Bronchial epithelial cell (primary cell): ENCODE measurements around the gene UBE2I. TPM values are rescaled to one million over a fixed set of nuclear protein-coding genes. Genes with fewer than 3 reads are reported as not detected.

Experiments used
- DNase-seq: peaks from one replicate; pipeline ENCODE4 v3.0.0-alpha.2; 2010; ENCODE audit warnings: low read depth
- FAIRE-seq: peaks from 2 replicates; lab custom pipeline; 2011; peaks lifted over from hg19 to GRCh38; lab: Jason Lieb, UNC
- H3K27me3 ChIP-seq: 2 replicates; pipeline ENCODE4 v1.5.1; 2011; ENCODE audit warnings: low read length; ENCODE audit not compliant: control insufficient read depth, insufficient read depth
- H3K36me3 ChIP-seq: 2 replicates; pipeline ENCODE4 v1.5.1; 2011; ENCODE audit warnings: low read length; ENCODE audit not compliant: control insufficient read depth, insufficient read depth
- H3K4me3 ChIP-seq: 2 replicates; pipeline ENCODE4 v1.5.1; 2011; ENCODE audit warnings: mild to moderate bottlenecking, low read depth, low read length, control low read depth
- CTCF ChIP-seq: IDR thresholded peaks from 2 replicates; pipeline ENCODE4 v1.5.1; 2011; ENCODE audit warnings: mild to moderate bottlenecking, moderate library complexity, low read length, control low read depth, inconsistent platforms; ENCODE audit not compliant: insufficient read depth, severe bottlenecking
- total RNA-seq: library from RNA; depleted of rRNA; stranded (reverse); fragments of >200 nt; gene quantifications from 2 replicates; pipeline ENCODE4 v1.2.1, GENCODE V29; 2014

Gene UBE2I
- total RNA-seq, 1 donor from 2014 or later, result 49.8 TPM

GRCh38 chr16:1349351-1349750 is 39.9 kb downstream of the UBE2I start:
- Histone ChIP-seq H3K36me3 (peaks cover 10% of the 10 kb centered on the region), H3K4me3 (no peak overlapping the region), H3K27me3 (no peaks in the 10 kb centered on the region)
- DNase-seq (no peak), FAIRE-seq (no peak)
- no peak for TF ChIP-seq CTCF

GRCh38 chr16:1349951-1350350 is 40.5 kb downstream of the UBE2I start:
- no peak for FAIRE-seq
- no peak for TF ChIP-seq CTCF
- Histone ChIP-seq H3K36me3 (peaks cover 10% of the 10 kb centered on the region), H3K4me3 (no peak overlapping the region), H3K27me3 (no peaks in the 10 kb centered on the region)
- DNase-seq, result no peak

- no peak for DNase-seq
- H3K4me3 ChIP-seq, result peak overlapping the region; percentile 93
- H3K36me3 ChIP-seq, result peaks cover 10% of the 10 kb centered on the region
These were observed 41.3 kb downstream of the UBE2I start for GRCh38 chr16:1350691-1351090.

GRCh38 chr16:1351215-1351581 is 41.8 kb downstream of the UBE2I start:
- no peak for DNase-seq
- Histone ChIP-seq H3K4me3 (peak overlapping the region; percentile 93), H3K27me3 (no peaks in the 10 kb centered on the region), H3K36me3 (peaks cover 10% of the 10 kb centered on the region)
- no peak for FAIRE-seq
- TF ChIP-seq CTCF, result no peak

More at GRCh38 chr16:1350691-1351090, 41.3 kb downstream of the UBE2I start:
- no peaks in the 10 kb centered on the region for H3K27me3 ChIP-seq
- no peak for TF ChIP-seq CTCF
- FAIRE-seq, result no peak

- no peak for FAIRE-seq
- TF ChIP-seq CTCF, result no peak
These were observed 42.3 kb downstream of the UBE2I start, which contains the start of the genes GNPTG and TSR3 for GRCh38 chr16:1351582-1352362. Gene GNPTG, plus strand, starts transcription at chr16:1351931. Its CDS starts 35 bp downstream, at chr16:1351966. Gene TSR3, minus strand, starts transcription at chr16:1351878. Its CDS starts 74 bp downstream, at chr16:1351804.

More at GRCh38 chr16:1351582-1352362, 42.3 kb downstream of the UBE2I start, which contains the start of the genes GNPTG and TSR3:
- H3K36me3 ChIP-seq, result peaks cover 10% of the 10 kb centered on the region
- H3K27me3 ChIP-seq, result no peaks in the 10 kb centered on the region
- DNase-seq, result peak; percentile 68
- H3K4me3 ChIP-seq, result peak within 1 kb of the TSS; percentile 93
